NCI-H345 (cell line): ENCODE results near the gene NOLC1.
"Not testable (repeated sequence)": the region's sequence is repeated elsewhere in the genome, so short reads cannot be mapped to it uniquely, and the experiment has no call there.

Experiments
- DNase-seq: peaks from one replicate; lab custom pipeline; 2025; lab: John Stamatoyannopoulos, UW

NOLC1 gene

GRCh38 chr10:102153093-102153620 lies 968 bp downstream of the NOLC1 start:
- no peak for DNase-seq

- no peak for DNase-seq
These were observed 2.4 kb downstream of the NOLC1 start for GRCh38 chr10:102154466-102155116.

GRCh38 chr10:102157224-102157623 lies 5.0 kb downstream of the NOLC1 start:
- no peak for DNase-seq

GRCh38 chr10:102159051-102159597 lies 6.9 kb downstream of the NOLC1 start:
- DNase-seq, result no peak

GRCh38 chr10:102159831-102160230 lies 7.6 kb downstream of the NOLC1 start:
- DNase-seq, result no peak

GRCh38 chr10:102163342-102163989 lies 11.3 kb downstream of the NOLC1 start:
- no peak for DNase-seq

GRCh38 chr10:102167861-102168260 lies 15.7 kb downstream of the NOLC1 start:
- DNase-seq, result no peak

- no peak for DNase-seq
These were observed 18.4 kb downstream of the NOLC1 start for GRCh38 chr10:102170602-102171001.

GRCh38 chr10:102172288-102172687 lies 20.1 kb downstream of the NOLC1 start:
- DNase-seq, result no peak

GRCh38 chr10:102175415-102175814 lies 23.2 kb downstream of the NOLC1 start:
- no peak for DNase-seq

- no peak for DNase-seq
These were observed 32.4 kb downstream of the NOLC1 start for GRCh38 chr10:102184606-102185005.

GRCh38 chr10:102185272-102185671 lies 33.1 kb downstream of the NOLC1 start:
- DNase-seq, result no peak

GRCh38 chr10:102185811-102186527 lies 33.8 kb downstream of the NOLC1 start:
- no peak for DNase-seq

- no peak for DNase-seq
These were observed 36.2 kb downstream of the NOLC1 start for GRCh38 chr10:102188298-102188940.

GRCh38 chr10:102188941-102189898 lies 37.0 kb downstream of the NOLC1 start:
- not testable (repeated sequence) for DNase-seq

GRCh38 chr10:102191956-102192355 lies 39.8 kb downstream of the NOLC1 start:
- DNase-seq, result no peak

- no peak for DNase-seq
These were observed 43.2 kb downstream of the NOLC1 start for GRCh38 chr10:102195296-102195870.

- no peak for DNase-seq
These were observed 44.7 kb downstream of the NOLC1 start for GRCh38 chr10:102196893-102197292.

GRCh38 chr10:102198027-102198426 lies 45.8 kb downstream of the NOLC1 start:
- DNase-seq, result no peak
